GM21360 (cell line): ENCODE data around the gene DKK1.
A peak's percentile ranks its signal among the peaks of the same experiment; 100 is the strongest.

Experiments used
- ATAC-seq: cut with Tn5 transposase; IDR thresholded peaks from one replicate; pipeline ENCODE4 v1.9.1; 2021; ENCODE audit warnings: mild to moderate bottlenecking, moderate library complexity; ENCODE audit not compliant: unreplicated experiment

Gene DKK1

GRCh38 chr10:52313933-52314821, at the start of gene DKK1:
DKK1 (plus strand) TSS chr10:52314281; CDS start chr10:52314435, 154 bp downstream.
- ATAC-seq: peak; percentile 75

- ATAC-seq: no peak
These were observed 48.8 kb upstream of the DKK1 start for GRCh38 chr10:52265131-52265926.

GRCh38 chr10:52266858-52267257, 47.2 kb upstream of the DKK1 start:
- no peak for ATAC-seq

- no peak for ATAC-seq
These were observed 45.3 kb upstream of the DKK1 start for GRCh38 chr10:52268790-52269189.

GRCh38 chr10:52269233-52269632, 44.8 kb upstream of the DKK1 start:
- no peak for ATAC-seq

GRCh38 chr10:52276163-52276562, 37.9 kb upstream of the DKK1 start:
- no peak for ATAC-seq

- no peak for ATAC-seq
These were observed 37.1 kb upstream of the DKK1 start for GRCh38 chr10:52276986-52277385.

- no peak for ATAC-seq
These were observed 34.5 kb upstream of the DKK1 start for GRCh38 chr10:52279546-52279945.

GRCh38 chr10:52280051-52280450, 34.0 kb upstream of the DKK1 start:
- no peak for ATAC-seq

- ATAC-seq: no peak
These were observed 30.9 kb upstream of the DKK1 start for GRCh38 chr10:52283174-52283573.

GRCh38 chr10:52284416-52285013, 29.6 kb upstream of the DKK1 start:
- ATAC-seq: no peak

GRCh38 chr10:52287866-52288265, 26.2 kb upstream of the DKK1 start:
- ATAC-seq: no peak

- no peak for ATAC-seq
These were observed 16.3 kb upstream of the DKK1 start for GRCh38 chr10:52297747-52298146.

- no peak for ATAC-seq
These were observed 13.3 kb upstream of the DKK1 start for GRCh38 chr10:52300599-52301277.

- peak; percentile 89 for ATAC-seq
These were observed 5.6 kb upstream of the DKK1 start for GRCh38 chr10:52308251-52309031.

- ATAC-seq: no peak
These were observed 1.2 kb upstream of the DKK1 start for GRCh38 chr10:52312942-52313255.

- ATAC-seq: no peak
These were observed 687 bp upstream of the DKK1 start for GRCh38 chr10:52313256-52313932.

- ATAC-seq: no peak
These were observed 906 bp downstream of the DKK1 start for GRCh38 chr10:52314822-52315552.

- no peak for ATAC-seq
These were observed 1.9 kb downstream of the DKK1 start for GRCh38 chr10:52316001-52316400.
